Fibroblast of upper back skin (primary cell): ENCODE data around the gene CD99.
"Not testable (repeated sequence)": the region's sequence is repeated elsewhere in the genome, so short reads cannot be mapped to it uniquely, and the experiment has no call there.

Source experiments
- DNase-seq: peaks from one replicate; pipeline ENCODE4 v3.0.0-alpha.2; 2013

The CD99 gene

GRCh38 chrX:2690856-2691542, at the start of gene CD99:
CD99 (plus strand) TSS chrX:2691295; CDS start chrX:2691361, 66 bp downstream.
- DNase-seq, result peak; percentile 91

- no peak for DNase-seq
Measured at GRCh38 chrX:2642146-2642545, 48.9 kb upstream of the CD99 start.

- DNase-seq, result no peak
Measured at GRCh38 chrX:2642791-2643190, 48.3 kb upstream of the CD99 start.

GRCh38 chrX:2643880-2644279, 47.2 kb upstream of the CD99 start:
- no peak for DNase-seq

- no peak for DNase-seq
Measured at GRCh38 chrX:2645563-2645962, 45.5 kb upstream of the CD99 start.

GRCh38 chrX:2647627-2648026, 43.5 kb upstream of the CD99 start:
- DNase-seq, result no peak

- DNase-seq, result no peak
Measured at GRCh38 chrX:2650037-2650436, 41.1 kb upstream of the CD99 start.

- peak; percentile 55 for DNase-seq
Measured at GRCh38 chrX:2650865-2651264, 40.2 kb upstream of the CD99 start.

- no peak for DNase-seq
Measured at GRCh38 chrX:2652106-2652505, 39.0 kb upstream of the CD99 start.

GRCh38 chrX:2654436-2655340, 36.4 kb upstream of the CD99 start:
- no peak for DNase-seq

- no peak for DNase-seq
Measured at GRCh38 chrX:2656257-2656836, 34.7 kb upstream of the CD99 start.

GRCh38 chrX:2657532-2658113, 33.5 kb upstream of the CD99 start:
- DNase-seq, result no peak

- no peak for DNase-seq
Measured at GRCh38 chrX:2658585-2659292, 32.4 kb upstream of the CD99 start.

- no peak for DNase-seq
Measured at GRCh38 chrX:2662586-2662985, 28.5 kb upstream of the CD99 start.

GRCh38 chrX:2664502-2664901, 26.6 kb upstream of the CD99 start:
- DNase-seq, result peak; percentile 43

- DNase-seq, result no peak
Measured at GRCh38 chrX:2665387-2666304, 25.4 kb upstream of the CD99 start.

- DNase-seq, result no peak
Measured at GRCh38 chrX:2666491-2666890, 24.6 kb upstream of the CD99 start.

- no peak for DNase-seq
Measured at GRCh38 chrX:2670978-2671377, 20.1 kb upstream of the CD99 start.

- no peak for DNase-seq
Measured at GRCh38 chrX:2672084-2672483, 19.0 kb upstream of the CD99 start.

- DNase-seq, result no peak
Measured at GRCh38 chrX:2673611-2674010, 17.5 kb upstream of the CD99 start.

- DNase-seq, result not testable (repeated sequence)
Measured at GRCh38 chrX:2675657-2676200, 15.4 kb upstream of the CD99 start.
